Measurements from ENCODE around the gene NFATC3.
A peak's percentile ranks its signal among the peaks of the same experiment; 100 is the strongest.
"Not testable (repeated sequence)": the region's sequence is repeated elsewhere in the genome, so short reads cannot be mapped to it uniquely, and the experiment has no call there.

Gene NFATC3

DNA sequence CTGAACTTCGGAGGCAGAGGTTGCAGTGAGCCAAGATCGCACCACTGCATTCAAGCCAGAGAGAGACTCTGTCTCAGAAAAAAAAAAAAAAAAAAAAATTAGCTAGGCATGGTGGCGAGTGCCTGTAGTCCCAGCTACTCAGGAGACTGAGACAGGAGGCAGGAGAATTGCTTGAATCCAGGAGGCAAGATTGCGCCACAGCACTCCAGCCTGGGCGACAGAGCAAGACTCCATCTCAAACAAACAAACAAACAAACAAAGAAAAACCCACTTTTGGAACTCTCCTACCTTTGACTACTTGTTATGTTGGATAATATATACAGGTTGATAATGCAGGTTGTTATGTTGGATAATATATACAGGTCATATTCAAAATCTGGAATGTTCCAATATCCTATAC is 35.3 kb downstream of the NFATC3 start:
- not testable (repeated sequence) for DNase-seq

DNA sequence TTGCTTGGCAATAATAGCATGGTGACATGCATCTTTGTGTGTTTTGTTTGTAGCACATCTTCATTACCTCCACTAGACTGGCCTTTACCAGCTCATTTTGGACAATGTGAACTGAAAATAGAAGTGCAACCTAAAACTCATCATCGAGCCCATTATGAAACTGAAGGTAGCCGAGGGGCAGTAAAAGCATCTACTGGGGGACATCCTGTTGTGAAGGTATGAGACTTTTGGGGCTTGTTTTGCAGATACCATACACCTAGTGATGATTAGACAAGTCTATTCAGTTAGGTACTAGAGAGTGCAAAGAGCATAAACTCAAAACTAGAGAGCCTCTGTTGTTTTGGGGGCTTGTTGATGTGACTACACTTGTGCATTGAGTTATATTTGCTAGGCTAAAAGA is 41.2 kb downstream of the NFATC3 start:
- DNase-seq = no peak

DNA sequence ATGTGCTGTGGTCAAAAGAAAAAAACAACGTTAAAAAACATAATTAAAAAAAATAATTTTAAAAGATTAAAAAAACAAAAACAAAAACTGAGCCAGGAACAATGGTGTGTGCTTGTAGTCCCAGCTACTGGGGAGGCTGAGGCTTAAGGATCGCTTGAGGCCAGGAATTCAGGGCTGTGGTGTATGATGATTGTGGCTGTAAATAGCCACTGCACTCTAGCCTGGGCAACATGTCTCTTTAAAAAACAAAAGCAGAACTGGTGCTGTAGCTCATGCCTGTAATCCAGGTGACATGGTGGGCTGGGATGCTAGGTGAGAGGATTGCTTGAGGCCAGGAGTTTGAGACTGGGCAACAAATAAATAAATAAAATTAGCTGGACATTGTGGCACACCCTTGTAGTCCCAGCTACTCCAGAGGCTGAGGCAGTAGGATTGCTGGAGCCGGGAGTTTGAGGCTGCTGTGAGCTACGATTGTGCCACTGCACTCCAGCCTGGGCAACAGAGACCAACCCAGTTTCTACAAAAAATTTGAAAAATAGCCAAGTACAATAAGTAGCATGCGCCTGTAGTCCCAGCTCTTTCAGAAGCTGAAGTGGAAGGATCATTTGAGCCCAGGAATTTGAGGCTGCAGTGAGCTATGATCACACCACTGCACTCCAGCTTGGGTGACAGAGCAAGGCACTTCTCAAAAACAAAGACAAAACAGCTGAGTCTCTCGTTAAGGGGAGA is 43.6 kb downstream of the NFATC3 start:
- DNase-seq = no peak

DNA sequence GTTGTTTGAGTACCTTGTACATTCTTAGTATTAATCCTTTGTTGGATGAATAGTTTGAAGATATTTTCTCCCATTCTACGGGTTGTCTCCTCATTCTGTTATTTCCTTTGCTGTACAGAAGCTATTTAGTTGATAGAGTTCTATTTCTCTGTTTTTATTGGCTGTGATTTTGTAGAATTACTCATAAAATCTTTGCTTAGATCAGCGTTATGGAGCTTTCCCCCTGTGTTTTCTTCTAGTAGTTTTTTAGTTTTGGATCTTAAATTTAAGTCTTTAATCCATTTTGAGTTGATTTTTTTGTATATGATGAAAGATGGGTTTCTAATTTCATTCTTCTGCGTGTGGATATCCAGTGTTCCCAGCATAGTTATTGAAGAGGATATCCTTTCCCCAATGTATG is 45.4 kb downstream of the NFATC3 start:
- DNase-seq = no peak

DNA sequence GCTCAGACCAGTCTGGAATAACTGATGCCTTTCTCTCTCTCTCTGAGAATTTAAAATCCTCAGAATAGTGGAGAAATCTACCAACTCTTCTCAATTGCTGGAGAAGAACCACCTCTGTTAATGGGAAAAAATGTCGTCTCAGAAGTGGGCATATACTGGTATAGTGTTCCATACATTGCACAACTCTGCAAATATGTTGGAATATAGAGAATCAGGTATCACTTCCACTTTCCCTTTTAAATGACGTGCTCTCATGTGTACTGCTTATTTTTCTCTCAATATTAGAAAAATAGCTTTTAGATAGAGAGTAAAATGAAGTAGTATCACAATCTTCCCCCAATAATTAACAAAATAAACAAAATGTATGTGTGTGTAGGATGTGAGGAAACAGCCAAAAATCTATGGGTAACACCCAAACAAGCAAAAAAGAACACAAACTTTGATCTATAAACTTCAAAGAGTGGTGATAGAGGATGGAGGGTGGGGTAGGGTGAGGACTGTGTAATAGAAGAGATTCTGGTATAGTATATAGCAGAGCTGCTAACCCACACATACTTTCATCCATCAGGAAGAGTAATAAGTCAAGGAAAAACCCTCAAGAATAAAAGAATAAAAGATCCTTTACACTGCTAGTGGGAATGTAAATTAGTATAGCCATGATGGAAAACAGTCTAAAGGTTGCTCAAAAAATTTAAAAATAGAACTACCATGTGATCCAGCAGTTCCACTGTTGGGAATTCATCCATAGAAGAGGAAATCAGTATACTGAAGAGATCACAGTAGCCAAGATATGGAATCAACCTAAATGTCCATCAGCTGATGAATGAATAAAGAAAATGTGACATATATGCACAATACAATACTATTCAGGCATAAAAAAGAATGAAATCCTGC is 46.9 kb downstream of the NFATC3 start:
- DNase-seq = peak; percentile 27

DNA sequence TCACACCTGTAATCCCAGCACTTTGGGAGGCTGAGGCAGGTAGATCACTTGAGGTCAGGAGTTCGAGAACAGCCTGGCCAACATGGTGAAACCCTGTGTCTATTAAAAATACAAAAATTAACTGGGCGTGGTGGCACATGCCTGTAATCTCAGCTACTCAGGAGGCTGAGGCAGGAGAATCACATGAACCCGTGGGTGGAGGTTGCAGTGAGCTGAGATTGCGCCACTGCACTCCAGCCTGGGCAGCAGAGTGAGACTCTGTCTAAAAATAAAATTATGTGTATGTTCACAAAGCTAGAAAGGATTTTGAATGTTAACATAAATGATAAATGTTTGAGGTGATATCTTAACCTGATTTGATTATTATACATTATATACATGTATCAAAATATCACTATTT is 47.8 kb downstream of the NFATC3 start:
- DNase-seq = not testable (repeated sequence)

DNA sequence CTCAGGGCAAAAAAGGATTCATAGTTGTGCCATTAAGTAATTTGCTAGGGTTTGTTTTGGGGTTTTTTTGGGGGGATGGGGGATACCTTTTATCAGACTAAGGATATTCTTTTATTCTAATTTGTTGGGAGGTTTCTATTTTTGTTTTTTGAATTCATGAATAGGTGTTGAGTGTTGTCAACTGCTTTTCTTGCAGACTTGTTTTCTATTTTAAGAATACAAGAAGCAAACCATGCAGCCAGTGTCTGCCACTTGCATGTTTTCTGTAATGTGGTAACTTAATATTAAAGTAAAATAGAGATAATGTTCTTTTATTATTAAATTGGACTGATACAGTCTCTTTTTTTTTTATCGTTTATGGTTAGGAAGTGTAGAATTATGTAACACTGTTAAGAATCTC is 49.5 kb downstream of the NFATC3 start:
- no peak for DNase-seq

DNA sequence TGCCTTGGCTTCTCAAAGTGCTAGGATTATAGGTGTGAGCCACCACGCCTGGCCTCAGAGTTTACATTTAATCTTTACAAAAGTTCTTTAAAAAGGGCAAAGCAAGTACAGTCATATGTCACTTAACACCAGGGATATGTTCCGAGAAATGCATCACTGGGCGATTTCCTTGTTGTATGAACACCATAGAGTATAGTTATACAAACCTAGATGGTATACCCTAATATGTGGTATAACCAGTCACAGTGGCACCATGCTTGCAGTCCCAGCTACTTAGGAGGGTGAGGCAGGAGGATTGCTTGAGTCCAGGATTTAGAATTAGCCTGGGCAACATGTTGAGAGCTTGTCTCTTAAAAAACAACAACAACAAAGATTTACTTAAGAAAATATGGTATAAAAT is 51.3 kb downstream of the NFATC3 start:
- DNase-seq = no peak

DNA sequence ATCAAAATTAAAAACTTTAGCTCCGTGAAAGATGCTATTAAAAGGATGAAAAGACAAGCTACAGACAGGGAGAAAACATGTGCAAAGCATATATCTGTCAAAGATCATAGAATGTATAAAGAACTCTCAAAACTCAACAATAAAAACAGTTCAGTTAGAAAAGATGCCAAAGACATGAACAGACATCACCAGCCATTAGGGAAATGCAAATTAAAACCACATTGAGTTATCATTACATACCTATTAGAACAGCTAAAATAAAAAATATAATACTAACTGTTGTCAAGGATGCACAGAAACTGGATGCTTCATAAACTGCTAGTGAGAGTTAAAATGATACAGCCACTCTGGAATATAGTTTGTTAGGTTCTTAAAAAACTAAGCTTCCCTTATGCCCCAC is 58.8 kb downstream of the NFATC3 start:
- no peak for DNase-seq

DNA sequence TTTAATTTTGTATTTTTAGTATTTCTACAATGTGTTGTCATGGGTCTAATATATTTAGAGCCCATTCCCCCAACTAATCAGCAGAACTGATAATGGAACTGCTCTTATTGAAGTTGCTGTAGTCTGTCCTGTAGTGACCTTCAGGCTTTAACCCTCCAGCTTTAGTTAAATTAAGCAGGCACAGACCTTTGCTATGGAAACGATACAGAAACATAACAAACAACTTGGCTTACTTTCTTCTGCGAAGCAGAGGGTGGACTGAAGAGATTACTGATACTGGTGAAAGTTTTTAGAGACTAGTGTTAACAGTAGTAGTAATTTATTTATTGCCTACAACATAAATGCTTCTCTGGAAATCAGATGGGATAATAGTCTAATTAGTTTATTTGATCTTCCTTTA is 61.4 kb downstream of the NFATC3 start:
- no peak for DNase-seq

DNA sequence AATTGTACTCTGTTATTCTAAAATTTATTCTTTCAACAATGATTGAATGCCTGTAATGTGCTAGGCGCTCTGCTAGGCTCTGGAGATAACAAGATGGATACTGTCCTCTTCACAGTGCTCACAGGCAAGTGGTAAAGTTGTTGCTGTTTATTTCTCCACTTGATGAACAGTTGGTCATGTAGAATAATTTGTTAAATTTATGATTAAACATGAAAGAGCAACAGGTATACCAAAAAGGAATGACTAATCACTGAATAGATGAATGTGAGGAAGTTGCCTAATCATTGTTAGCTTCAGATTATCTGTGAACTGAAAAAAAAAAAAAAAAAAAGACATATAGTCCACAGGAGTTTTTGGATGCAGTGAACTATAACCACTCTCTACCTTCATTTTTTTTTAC is 62.3 kb downstream of the NFATC3 start:
- no peak for DNase-seq

DNA sequence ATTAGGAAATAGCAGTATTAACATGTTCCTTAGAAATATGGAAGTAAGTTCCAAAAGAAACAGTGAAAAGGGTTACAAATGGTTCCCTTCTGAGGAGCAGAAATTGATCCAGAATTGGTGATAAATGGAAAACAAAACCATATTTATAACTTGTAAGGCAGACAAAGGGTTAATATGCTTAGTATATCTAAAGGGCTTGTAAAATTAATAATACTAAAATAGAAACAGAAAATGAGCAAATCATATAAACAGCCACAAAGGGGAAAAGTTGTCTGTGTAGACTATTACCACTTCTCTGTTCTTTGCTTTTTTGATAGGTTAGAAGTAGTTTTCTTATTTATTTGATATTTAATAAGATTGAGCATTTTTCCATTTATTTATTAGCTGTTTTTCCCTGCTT is 64.4 kb downstream of the NFATC3 start:
- DNase-seq = no peak

DNA sequence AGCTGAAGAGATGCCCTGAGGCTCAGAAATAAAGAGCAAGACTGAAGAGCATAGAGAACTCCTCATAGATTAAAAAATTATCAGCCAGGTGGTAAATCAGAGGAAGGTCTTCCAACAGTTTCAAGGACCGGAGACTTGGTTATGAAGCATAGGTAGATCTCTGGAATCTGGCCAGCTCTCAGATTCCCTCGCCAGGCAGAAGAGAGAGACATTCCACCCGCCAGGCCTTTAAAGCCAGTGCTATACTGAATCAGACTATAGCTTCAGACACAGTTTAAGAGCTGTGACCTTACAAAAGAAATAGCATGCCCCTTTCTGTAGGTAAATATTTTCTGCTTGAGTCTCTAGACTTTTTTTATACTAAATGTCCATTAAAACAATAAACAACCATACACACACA is 70.3 kb downstream of the NFATC3 start:
- DNase-seq = no peak

DNA sequence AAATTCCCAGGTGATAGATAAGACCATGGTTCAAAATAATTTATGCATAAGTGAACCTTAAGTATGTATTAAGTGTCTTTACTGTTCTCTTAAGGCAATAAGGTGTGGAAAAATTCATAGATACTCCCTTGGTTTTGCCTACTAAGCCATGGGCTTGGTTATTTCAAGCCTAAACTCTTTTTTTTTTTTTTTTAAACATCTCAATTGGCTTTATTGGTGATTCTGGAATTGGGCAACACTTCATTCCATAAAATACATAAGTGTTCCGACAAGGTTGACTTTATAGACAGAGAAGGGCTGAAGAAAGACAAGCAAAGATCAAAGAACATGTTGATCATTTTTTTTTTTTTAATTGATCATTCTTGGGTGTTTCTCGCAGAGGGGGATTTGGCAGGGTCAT is 77.2 kb downstream of the NFATC3 start:
- no peak for DNase-seq

DNA sequence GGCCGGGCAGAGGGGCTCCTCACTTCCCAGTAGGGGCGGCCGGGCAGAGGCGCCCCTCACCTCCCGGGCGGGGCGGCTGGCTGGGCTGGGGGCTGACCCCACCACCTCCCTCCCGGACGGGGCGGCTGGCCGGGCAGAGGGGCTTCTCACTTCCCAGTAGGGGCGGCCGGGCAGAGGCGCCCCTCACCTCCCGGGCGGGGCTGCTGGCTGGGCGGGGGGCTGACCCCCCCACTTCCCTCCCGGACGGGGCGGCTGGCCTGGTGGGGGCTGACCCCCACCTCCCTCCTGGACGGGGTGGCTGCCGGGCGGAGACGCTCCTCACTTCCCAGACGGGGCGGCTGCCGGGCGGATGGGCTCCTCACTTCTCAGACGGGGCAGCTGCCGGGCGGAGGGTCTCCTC is 78.1 kb downstream of the NFATC3 start:
- not testable (repeated sequence) for DNase-seq

DNA sequence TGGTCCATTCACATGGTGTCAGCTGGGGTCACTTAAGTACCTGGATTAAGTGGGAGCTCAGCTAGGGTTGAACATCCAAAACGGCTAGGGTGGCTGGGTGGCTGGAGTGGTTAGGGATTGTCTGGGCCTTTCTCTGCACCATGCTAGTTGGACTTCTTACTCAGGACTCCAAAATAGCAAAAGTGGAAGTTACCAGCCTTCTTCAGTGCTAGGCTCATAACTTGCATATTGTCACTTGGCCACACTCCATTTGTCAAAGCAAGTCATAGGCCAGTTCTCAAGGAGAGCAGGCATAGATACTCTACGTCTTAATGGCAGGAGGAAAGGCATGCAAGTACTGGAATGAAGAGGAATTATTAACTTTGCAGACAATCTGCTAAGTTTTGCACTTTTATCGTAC is 81.1 kb downstream of the NFATC3 start:
- no peak for DNase-seq

DNA sequence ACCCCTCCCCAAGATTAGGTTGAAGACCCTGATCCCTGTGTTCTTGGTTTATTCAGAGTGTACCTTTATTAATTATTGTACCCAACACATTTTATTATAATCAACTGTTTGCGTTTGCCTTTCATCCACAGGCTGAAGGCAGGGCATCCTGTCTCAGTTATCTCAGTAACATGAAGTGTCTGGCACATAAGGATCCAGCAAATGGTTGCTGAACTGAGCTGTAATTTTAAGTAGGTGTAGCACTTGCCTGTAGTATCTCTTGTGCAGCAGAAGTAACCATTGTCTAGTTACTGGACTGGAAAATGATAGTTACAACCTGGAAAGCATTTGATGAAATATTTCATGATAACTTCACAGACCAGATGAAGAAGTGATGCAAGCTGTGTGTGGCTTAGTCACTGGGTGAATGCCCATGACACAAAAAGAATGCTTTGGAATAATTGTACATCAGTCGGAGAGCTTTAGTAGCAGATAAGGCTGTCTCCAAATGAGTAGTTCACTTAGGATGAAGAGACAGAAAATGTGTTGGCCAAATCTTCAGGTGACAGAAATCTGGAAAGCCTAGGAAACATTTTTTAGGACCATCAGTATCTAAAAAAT is 94.1 kb downstream of the NFATC3 start:
- DNase-seq = no peak

DNA sequence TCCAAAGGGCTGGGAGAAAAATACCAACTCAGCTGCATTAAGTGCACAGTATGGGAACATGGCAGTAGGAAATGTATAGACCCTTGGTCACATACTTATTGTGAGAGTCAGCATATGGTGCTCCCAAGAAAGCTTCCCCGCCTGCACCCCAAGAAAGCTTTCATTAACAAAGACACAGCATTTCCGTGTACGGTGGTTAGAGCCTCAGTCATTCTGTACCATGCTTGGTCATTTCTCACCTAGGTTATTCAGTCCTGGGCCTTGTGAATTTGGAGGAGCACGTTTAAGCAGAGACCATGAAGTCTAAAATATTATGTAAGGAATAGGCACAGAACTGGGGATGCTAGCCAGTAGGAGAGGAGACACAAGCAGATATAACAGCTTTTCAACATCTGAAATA is 94.7 kb downstream of the NFATC3 start:
- no peak for DNase-seq

DNA sequence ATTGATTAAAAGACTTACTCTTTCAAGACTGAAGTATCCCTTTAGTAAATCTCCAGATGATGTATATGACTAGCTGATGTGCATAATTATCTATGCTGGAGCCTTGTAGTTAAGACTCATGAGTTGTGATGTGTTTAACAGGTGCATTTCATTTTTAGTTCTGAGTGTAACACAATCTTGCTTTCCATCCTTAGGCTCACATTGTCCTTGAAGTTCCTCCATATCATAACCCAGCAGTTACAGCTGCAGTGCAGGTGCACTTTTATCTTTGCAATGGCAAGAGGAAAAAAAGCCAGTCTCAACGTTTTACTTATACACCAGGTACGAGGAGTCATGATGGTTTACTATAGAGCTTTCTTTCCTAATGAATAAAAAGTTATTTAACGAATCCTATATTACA is 97.9 kb downstream of the NFATC3 start:
- DNase-seq = no peak

DNA sequence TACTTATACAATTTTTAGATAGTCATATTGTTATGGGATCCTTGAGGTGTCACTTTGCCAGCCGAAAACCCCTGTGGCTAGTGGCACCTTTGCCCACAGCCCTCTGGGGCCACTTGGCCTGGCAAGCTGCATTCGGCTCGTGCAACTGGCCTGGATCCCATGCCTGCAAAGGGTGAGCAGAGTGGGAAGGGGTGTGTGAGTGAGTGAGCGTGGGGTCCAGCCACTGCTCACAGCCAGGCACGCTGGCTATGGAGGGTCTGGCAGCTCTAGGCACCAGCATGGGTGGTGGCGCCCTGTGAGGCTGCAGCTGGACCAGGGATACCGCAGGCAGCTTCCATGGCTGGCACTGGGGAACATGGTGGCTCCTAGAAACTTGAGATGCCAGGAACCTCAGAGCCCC is 101.7 kb downstream of the NFATC3 start:
- DNase-seq = no peak

DNA sequence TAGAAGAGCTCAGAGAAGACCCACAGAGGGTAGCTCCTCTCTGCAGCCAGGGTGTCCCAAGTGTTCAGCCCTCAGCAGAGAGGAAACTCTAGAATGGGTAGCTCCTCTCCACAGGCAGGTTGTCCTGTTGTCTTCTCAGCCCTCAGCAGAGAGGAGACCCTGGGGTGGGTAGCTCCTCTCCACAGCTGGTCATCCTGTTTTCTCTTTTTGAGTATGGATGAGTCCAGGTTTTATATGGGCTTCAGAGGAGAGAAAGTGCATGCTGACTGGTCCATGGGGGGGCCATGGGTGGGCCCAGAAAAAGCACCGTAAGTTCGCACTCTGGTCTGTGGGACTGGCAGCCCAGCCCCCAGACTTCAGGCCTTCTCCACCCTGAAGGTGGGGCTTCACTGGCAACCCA is 102.3 kb downstream of the NFATC3 start:
- no peak for DNase-seq

DNA sequence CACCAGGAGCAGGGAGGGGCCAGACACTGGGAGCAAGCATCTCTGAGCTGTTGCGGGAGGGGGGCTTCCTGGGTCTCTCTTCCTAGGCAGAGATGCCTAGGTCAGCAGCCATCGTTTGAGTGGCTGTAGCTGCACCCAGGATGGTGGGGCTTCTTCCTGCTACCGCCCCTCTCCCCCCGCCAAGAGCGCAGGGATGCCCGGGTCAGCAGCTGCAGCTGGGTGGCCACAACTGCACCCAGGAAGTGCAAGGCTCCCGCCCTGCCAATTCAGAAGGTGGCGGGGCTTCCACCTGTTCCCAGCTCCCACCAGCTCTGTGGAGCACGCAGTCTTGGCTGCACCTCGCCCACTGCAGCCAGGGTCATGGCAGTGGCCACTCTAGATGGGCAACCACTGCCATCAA is 103.0 kb downstream of the NFATC3 start:
- DNase-seq = no peak

DNA sequence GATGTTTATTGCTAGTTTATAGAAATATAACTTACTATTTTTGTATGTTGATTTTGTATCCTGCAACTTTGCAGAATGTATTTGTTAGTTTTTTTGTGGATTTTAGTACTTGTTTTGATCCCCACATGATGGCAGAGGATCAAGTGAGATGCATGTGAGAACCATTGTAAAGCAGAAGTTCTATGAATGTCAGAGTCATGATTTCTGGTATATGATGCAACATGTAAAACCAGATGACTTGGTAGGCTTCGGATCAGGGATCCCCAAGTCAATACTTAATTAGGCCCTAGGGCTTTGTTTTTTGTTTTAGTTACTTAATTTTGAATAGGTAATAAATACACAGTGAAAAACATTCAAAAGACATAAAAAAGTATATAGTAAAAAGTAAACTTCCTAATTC is 104.9 kb downstream of the NFATC3 start:
- no peak for DNase-seq
